Stomach (tissue), 4 donors: ENCODE measurements around the gene DCAF5.

ENCODE experiments used
- EP300 ChIP-seq: sonication (generic); formaldehyde crosslinking; IDR thresholded peaks from one replicate; pipeline ENCODE4 v1.6.1; 2017; ENCODE audit warnings: antibody characterized with exemption
- POLR2A ChIP-seq, 4 donors: fragments of 450-650 bp; IDR thresholded peaks; one replicate each; pipeline ENCODE4 v1.6.1; 2016; ENCODE audit warnings: antibody characterized with exemption in 4 of 4, control low read depth in 2 of 4, mild to moderate bottlenecking in 1 of 4, moderate library complexity in 1 of 4
- POLR2AphosphoS5 ChIP-seq, 3 donors: sonication (generic); formaldehyde crosslinking; IDR thresholded peaks; one replicate each; pipeline ENCODE4 v1.6.1; 2016; ENCODE audit warnings: antibody characterized with exemption in 3 of 3
- TF ChIP-seq, protein P1 (sequence below), 7 experiments: fragments of 450-650 bp in 4 of 7; fragments of 200-600 bp in 3 of 7; sonication (generic) in 3 of 7; IDR thresholded peaks; one replicate each; pipeline ENCODE4 v1.5.1; 2016 to 2019; ENCODE audit warnings: antibody characterized with exemption in 7 of 7, control low read depth in 2 of 7, mild to moderate bottlenecking in 1 of 7

DNA sequence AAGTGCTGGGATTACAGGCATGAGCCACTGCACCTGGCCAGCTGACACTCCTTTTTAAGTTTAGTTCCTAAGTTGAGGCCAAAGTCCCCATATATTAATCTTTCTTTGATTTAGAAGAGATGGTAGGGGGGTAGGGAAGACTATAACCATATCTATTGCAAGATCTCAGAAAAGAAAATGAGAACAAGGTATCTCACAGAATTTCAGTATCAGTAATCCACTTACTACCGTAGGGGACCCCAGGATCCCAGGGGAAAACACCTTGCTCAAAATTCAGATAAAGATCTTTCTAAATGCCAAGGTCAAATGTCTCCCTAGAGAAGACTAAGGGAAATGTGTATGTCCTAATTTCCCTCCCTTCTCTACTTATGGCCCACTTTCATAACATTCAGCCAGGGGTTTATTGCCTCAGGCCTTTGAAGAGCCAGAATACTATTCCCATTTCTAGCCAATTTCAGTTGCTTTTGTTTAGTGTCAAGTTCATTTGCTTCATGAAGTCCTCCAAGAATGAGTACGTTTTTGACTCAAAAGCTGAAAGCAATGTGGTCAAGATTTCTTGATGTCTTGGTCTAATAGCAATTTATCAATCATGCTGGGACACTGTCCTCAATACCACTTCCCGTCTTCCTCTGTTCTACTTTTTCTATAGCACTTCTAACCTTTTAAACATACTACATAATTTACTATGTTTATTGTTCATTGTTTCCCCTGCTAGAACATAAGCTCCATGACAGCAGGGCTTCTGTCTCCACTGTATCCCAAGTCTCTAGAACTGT lies 86.3 kb downstream of the DCAF5 start:
- TF ChIP-seq, protein P1, sequence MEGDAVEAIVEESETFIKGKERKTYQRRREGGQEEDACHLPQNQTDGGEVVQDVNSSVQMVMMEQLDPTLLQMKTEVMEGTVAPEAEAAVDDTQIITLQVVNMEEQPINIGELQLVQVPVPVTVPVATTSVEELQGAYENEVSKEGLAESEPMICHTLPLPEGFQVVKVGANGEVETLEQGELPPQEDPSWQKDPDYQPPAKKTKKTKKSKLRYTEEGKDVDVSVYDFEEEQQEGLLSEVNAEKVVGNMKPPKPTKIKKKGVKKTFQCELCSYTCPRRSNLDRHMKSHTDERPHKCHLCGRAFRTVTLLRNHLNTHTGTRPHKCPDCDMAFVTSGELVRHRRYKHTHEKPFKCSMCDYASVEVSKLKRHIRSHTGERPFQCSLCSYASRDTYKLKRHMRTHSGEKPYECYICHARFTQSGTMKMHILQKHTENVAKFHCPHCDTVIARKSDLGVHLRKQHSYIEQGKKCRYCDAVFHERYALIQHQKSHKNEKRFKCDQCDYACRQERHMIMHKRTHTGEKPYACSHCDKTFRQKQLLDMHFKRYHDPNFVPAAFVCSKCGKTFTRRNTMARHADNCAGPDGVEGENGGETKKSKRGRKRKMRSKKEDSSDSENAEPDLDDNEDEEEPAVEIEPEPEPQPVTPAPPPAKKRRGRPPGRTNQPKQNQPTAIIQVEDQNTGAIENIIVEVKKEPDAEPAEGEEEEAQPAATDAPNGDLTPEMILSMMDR (IDR thresholded peaks at IDR 0.05) = no peak
- TF ChIP-seq EP300 (no peak), POLR2A (IDR thresholded peaks at IDR 0.05) (no peak), POLR2AphosphoS5 (IDR thresholded peaks at IDR 0.05) (no peak)
